HAP-1 (cell line): Measurements from ENCODE around the gene THADA.
A peak's percentile ranks its signal among the peaks of the same experiment; 100 is the strongest.

Source experiments
- DNase-seq, 2 experiments: peaks; one replicate each; pipeline ENCODE4 v3.0.0-alpha.2; 2016 to 2020; ENCODE audit warnings: low spot score in 2 of 2
- H3K27me3 ChIP-seq: fragments of 250-450 bp; sonication (Bioruptor Pico); 2 replicates; pipeline ENCODE4 v1.5.1; 2020; ENCODE audit warnings: low read depth, mild to moderate bottlenecking, moderate library complexity
- H3K36me3 ChIP-seq: fragments of 250-450 bp; sonication (Bioruptor Pico); replicated peaks from 2 replicates; pipeline ENCODE4 v1.5.1; 2020; ENCODE audit warnings: mild to moderate bottlenecking
- H3K4me1 ChIP-seq: fragments of 250-450 bp; sonication (Bioruptor Pico); 2 replicates; pipeline ENCODE4 v1.5.1; 2020; ENCODE audit warnings: mild to moderate bottlenecking
- H3K4me3 ChIP-seq: fragments of 250-450 bp; sonication (Bioruptor Pico); 2 replicates; pipeline ENCODE4 v1.5.1; 2020; ENCODE audit warnings: mild to moderate bottlenecking, moderate library complexity
- H3K9me3 ChIP-seq: fragments of 250-450 bp; sonication (Bioruptor Pico); 2 replicates; pipeline ENCODE4 v1.5.1; 2020; ENCODE audit warnings: mild to moderate bottlenecking, moderate library complexity
- in situ Hi-C: fragments of 300-500 bp; cut with MboI; formaldehyde crosslinking; loops from 3 replicates; pipeline ENCODE4 v1.14.3; 2020; ENCODE audit warnings: low sequenced_read_pairs, inconsistent platforms, mixed read lengths

THADA gene

DNA sequence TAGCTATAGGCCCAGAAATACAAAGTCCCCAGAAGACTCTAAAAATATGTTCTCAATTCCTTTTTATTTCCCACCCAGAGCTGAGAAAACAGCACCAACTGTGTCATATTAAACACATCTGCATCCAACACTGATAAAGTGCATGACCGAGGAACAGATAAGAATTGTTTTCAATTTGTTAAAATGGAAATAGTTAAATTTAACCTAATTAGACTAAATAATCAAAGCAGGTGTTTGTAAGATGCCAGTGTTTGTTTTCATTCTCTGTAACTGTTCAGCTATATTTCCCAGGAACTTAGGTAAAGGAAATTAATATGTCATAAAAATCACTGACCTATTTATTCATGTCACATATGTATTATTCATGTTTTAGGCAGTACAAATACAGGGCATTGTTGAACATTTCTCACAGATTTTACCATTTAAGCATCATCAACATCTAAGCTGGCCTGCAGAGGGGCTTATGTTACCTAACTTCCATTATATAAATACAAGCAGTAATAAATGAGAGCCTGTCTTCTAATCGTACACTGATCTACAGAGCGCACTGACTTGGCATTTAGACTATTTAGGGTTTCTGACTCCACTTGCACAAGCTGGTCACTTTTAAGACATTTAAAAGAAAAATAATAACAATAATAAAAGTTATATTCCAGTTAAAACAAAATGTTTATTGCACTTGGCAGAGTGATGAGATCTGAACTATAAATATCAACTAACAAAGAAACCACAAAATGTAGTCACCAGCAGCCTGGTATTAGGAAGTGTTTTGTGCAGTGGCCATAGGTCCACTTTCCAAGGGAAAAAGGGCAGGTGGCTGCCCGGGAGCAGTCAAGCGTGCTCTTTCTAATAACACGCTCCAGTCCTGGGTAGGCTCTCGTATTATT is 282.8 kb downstream of the THADA start:
- no peak for DNase-seq
- in situ Hi-C loops = loop anchor here (10.0 kb wide), 1 partner anchor 188 kb away; no protein-coding TSS in a partner anchor
- H3K4me3 ChIP-seq = no peak overlapping the region

DNA sequence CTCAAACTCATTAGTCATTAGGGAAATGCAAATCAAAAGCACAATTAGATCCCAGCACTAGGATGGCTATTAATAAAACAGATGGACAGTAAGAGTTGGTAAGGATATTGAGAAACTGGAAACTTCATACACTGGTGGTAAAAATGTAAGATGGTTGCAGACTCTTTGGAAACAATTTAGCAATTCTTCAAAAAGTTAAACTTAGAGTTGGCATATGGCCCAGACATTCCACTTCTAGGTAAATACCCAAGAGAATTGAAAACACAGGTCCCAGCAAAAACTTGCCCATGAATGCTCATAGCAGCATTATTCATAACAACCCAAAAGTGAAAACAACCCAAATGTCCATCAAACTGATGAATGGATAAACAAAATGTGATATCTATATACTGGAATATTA is 284.6 kb downstream of the THADA start:
- no peak overlapping the region for H3K4me3 ChIP-seq
- no peaks in the 10 kb centered on the region for H3K36me3 ChIP-seq
- in situ Hi-C loops = loop anchor here (10.0 kb wide), 1 partner anchor 186 kb away; no protein-coding TSS in a partner anchor
- no peaks in the 10 kb centered on the region for H3K9me3 ChIP-seq
- DNase-seq = no peak
- no peaks in the 10 kb centered on the region for H3K4me1 ChIP-seq
- no peaks in the 10 kb centered on the region for H3K27me3 ChIP-seq

More for the DNA sequence above, 282.8 kb downstream of the THADA start:
- Histone ChIP-seq H3K9me3 (no peaks in the 10 kb centered on the region), H3K4me1 (no peaks in the 10 kb centered on the region), H3K27me3 (no peaks in the 10 kb centered on the region), H3K36me3 (no peaks in the 10 kb centered on the region)

DNA sequence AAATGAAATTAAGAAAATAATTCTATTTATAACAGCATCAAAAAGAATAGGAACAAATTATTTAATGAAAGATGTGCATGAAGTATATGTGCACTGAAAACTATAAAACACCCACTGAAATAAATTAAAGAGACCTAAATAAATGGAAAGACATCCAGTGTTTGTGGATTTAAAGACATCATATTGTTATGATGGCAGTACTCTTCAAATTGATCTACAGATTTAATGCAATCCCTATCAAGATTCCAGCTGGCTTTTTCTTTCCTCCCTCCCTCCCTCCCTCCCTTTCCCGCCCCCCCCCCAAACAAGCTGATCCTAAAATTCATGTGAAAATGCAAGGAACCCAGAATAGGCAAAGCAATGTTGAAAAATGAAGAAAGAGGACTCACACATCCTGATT is 285.9 kb downstream of the THADA start:
- Histone ChIP-seq H3K4me1 (no peaks in the 10 kb centered on the region), H3K9me3 (no peaks in the 10 kb centered on the region), H3K4me3 (no peak overlapping the region), H3K27me3 (no peaks in the 10 kb centered on the region), H3K36me3 (no peaks in the 10 kb centered on the region)
- no peak for DNase-seq
- in situ Hi-C loops = loop anchor here (10.0 kb wide), 1 partner anchor 185 kb away; no protein-coding TSS in a partner anchor

DNA sequence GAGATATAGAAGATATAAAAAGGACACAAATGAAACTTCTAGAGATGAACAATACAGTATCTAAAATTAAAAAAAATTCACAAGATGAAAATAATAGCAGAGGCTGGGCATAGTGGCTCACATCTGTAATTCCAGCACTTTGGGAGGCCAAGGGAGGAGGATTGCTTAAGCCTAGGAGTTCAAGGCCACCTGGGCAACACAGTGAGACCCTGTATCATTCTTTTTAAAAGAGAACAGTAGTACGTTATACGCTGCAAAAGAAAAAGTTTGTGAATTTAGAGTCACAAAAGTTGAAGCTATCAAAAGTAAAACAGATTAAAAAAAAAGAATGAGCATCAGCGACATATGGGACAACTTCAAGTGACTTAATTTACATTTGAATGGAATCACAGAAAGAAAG is 287.9 kb downstream of the THADA start:
- Histone ChIP-seq H3K9me3 (no peaks in the 10 kb centered on the region), H3K36me3 (no peaks in the 10 kb centered on the region), H3K4me1 (no peaks in the 10 kb centered on the region), H3K27me3 (no peaks in the 10 kb centered on the region), H3K4me3 (no peak overlapping the region)
- in situ Hi-C loops = no loop called here
- no peak for DNase-seq

DNA sequence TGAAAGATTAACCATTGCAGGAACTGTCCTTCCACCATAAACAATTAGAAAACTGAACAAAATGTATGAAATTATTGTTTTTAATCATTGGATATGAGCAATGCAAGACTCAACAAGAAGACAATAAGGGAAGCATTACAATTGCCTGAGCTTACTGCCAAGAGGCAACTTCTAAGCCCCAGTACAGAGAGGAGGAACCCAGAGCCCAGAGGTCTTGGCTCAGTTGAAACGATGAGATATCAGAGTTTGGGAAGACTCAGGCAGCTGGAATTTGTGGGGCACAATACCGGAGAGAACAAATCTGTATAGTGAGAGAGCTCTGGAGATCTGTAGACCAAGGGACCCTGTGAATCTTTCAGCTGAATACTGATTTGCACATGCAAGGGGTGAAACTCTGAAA is 288.8 kb downstream of the THADA start:
- H3K4me3 ChIP-seq = no peak overlapping the region
- no peak for DNase-seq
- H3K36me3 ChIP-seq = no peaks in the 10 kb centered on the region
- no peaks in the 10 kb centered on the region for H3K4me1 ChIP-seq
- no peaks in the 10 kb centered on the region for H3K27me3 ChIP-seq
- H3K9me3 ChIP-seq = no peaks in the 10 kb centered on the region
- in situ Hi-C loops = no loop called here

DNA sequence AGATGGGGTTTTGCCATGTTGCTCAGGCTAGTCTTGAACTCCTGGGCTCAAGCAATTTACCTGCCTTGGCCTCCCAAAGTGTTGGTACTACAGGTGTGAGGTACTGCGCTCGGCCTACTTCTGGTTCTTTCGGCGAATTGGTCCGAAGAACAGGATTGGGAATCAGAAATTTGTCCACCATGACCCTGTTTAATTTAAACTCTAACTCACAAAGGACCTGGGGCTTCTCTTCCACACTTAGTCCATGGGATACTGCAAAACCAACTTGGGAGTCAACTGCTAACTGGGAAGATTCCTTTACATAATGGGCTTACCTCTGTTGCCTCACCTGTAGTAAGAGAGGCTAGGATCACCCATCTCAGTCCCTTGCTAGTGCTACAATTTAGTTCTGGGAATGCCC is 289.6 kb downstream of the THADA start:
- Histone ChIP-seq H3K27me3 (no peaks in the 10 kb centered on the region), H3K36me3 (no peaks in the 10 kb centered on the region), H3K9me3 (no peaks in the 10 kb centered on the region), H3K4me3 (no peak overlapping the region), H3K4me1 (no peaks in the 10 kb centered on the region)
- DNase-seq = no peak
- in situ Hi-C loops = no loop called here

DNA sequence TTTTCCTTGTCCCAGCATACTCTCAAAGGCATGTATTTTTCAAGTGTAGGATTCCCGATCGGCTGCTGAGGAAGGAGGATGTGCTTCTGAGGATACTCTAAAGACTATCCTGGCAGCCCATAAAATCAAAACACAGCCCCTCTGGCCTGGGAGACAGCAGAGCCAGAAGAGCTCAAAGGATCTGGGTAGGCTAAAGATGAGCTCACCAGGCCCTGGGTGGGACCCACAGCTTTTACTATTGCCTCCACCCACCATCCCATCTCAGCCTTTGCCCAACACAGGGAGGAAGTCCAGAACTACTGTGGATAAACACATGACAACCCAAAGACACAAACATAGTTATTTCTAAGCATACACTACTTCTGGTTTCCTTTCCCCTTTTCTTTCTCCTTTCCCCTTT is 290.3 kb downstream of the THADA start:
- DNase-seq = no peak

DNA sequence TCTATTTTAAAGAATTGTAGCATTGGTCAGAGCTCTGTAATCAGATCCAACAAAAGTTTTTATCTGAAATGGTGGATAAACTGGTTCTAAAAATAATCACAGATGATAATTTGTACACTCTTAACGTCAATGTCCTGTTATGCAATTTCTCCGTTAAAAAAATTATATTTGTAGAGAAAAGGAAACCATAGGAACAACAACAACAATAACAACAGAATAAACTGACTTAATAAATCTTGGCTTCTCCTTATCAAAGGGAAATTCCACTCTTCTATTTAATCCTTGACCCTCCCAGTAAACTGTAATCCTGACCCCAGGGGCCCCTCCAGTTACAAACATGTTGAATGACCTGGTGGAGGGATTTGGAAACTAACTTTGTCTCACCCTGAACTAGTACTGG is 290.8 kb downstream of the THADA start:
- Histone ChIP-seq H3K36me3 (no peaks in the 10 kb centered on the region), H3K27me3 (no peaks in the 10 kb centered on the region), H3K9me3 (no peaks in the 10 kb centered on the region), H3K4me1 (no peaks in the 10 kb centered on the region), H3K4me3 (no peak overlapping the region)
- peak; percentile 15 to 16 for DNase-seq
- in situ Hi-C loops = no loop called here

More for the DNA sequence above, 290.3 kb downstream of the THADA start:
- in situ Hi-C loops = no loop called here
- H3K27me3 ChIP-seq = no peaks in the 10 kb centered on the region
- no peaks in the 10 kb centered on the region for H3K36me3 ChIP-seq
- no peaks in the 10 kb centered on the region for H3K4me1 ChIP-seq
- H3K9me3 ChIP-seq = no peaks in the 10 kb centered on the region
- no peak overlapping the region for H3K4me3 ChIP-seq

DNA sequence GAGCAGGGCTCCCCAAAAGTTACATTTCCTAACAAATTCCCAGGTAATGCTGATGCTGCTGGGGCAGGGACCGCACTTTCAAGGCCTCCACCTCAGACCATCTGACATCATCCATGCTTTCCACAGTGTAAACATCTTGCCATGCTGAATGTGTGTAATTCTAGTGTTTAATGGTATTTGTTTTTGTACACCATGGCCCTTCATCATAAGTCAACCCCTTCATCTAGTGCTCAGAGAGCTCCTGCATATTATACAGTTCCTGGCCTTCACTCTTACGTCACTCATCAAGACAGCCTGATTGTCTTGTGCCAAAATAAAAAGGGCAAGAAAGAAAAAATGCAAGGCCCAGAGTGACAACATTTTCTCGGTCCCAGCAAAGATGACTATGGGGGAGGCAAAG is 291.9 kb downstream of the THADA start:
- in situ Hi-C loops = no loop called here
- no peak for DNase-seq
- no peaks in the 10 kb centered on the region for H3K4me1 ChIP-seq
- no peaks in the 10 kb centered on the region for H3K36me3 ChIP-seq
- H3K4me3 ChIP-seq = no peak overlapping the region
- no peaks in the 10 kb centered on the region for H3K27me3 ChIP-seq
- H3K9me3 ChIP-seq = no peaks in the 10 kb centered on the region

DNA sequence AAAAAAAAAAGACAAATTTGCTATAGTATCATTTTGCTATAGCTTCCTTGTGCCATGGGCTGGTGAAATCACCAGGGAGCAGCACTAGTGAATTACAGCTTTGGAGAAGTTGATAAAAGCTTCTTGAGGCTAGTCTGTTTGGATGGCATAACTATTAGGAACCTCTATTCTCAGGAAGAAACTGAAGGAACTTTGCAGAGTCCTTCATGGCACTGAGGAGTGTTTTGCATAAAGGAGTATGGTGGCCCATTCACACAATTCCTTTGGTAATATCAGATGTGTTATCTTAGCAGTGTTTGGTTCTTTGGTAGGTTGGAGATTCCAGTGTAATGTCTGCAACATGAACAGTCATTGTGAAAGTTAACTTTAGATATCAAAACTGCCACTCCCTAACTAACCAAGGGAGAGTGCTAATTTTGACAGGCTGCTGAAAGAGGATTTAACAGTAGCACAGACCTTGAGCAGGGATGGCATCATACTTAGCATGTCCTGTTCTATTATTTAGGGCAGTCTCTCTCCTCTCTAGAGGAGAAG is 292.8 kb downstream of the THADA start:
- in situ Hi-C loops = no loop called here
- Histone ChIP-seq H3K4me1 (no peaks in the 10 kb centered on the region), H3K27me3 (no peaks in the 10 kb centered on the region), H3K9me3 (no peaks in the 10 kb centered on the region), H3K4me3 (no peak overlapping the region), H3K36me3 (no peaks in the 10 kb centered on the region)
- no peak for DNase-seq

DNA sequence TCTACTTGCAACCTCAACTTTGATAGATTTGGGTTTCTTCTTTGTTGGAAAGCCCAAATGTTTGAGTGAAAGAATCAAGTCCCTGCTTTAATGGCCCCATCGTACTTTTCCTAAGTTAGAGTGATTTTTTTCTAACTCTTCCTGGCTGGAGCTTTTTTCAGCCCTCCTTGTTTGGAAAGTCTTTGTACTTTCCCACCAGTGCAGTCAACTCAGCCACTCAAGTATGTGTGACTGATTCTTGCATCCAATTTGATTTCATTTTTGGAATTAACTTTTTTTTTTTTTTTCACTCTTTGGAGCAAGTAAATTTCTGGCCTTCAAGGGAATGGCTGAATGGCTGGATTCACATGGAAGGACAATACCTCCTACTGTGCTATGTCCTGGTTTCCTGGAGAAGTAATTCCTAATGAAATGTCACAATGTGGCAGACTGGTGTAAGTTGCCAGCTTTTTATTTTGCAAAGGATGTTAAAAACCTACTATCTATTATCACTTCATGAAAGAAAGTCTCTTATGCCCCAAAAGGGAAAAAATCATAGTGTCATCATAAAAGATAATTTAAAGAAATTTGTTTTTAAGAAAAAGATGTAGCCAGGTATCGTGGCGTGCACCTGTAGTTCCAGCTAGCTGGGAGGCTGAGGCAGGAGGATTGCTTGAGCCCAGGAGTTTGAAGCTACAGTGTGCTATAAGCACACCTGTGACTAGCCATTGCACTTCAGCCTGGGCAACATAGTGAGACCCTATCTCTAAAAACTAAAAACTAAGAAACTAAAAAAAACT is 293.5 kb downstream of the THADA start:
- Histone ChIP-seq H3K4me3 (no peak overlapping the region), H3K4me1 (no peaks in the 10 kb centered on the region), H3K27me3 (no peaks in the 10 kb centered on the region), H3K36me3 (no peaks in the 10 kb centered on the region), H3K9me3 (no peaks in the 10 kb centered on the region)
- in situ Hi-C loops = no loop called here
- DNase-seq = no peak

DNA sequence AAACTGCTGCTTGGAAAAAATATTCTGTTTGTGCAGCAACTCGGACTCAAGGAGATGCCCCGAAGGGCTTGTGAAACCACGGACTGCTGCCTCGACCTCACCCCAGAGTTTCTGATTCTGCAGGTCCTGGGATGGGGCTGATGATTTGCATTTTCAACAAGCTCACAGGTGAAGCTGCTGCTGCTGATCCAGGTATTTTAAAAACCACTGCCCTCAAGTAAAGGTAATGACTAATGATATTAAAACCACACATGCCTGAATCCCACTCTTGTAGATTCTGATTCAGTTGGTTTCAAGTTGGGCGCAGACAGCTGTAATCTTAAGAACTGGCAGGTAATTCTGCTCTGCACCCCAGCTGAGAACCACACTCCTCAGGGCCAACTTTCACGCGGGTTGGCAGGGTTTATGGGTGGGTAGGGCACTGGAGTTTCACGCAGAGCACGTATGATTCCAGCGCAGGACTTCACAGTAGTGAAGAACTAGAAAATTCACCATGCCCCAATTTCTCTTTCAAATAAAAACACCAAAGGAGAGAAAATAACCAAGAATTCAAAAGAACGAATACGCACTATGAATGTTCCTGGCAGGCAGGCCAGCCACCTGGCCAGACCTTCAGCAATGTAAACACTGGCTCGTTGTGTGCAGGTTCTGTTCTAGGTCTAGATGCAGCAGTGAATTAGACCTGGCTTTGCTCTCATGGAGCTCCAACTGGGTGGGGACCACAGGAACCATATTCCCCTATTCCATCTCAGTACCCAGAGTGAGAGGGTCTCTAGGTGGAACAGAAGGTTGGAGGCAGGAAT is 294.9 kb downstream of the THADA start:
- in situ Hi-C loops = no loop called here
- H3K27me3 ChIP-seq = no peaks in the 10 kb centered on the region
- no peak for DNase-seq
- no peaks in the 10 kb centered on the region for H3K4me1 ChIP-seq
- H3K4me3 ChIP-seq = no peak overlapping the region
- H3K36me3 ChIP-seq = no peaks in the 10 kb centered on the region
- no peaks in the 10 kb centered on the region for H3K9me3 ChIP-seq

DNA sequence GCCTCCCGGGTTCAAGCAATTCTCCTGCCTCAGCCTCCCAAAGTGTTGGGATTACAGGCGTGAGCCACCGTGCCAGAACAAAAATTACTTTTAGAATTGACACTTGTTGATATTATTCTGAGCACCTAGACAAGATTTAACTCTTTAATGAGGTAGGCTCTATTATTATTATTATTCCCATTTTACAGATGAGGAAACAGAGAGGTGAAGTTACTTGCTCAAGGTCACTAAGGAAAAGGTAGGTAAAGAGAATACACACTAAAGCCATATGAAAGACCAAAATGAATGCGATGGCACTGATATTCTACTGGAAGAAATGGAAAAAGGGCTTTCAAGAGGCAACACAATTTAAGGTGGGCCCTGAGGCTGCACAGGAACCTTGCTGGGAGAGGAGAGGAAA is 295.6 kb downstream of the THADA start:
- in situ Hi-C loops = no loop called here
- Histone ChIP-seq H3K4me3 (no peak overlapping the region), H3K27me3 (no peaks in the 10 kb centered on the region), H3K36me3 (no peaks in the 10 kb centered on the region), H3K9me3 (no peaks in the 10 kb centered on the region), H3K4me1 (no peaks in the 10 kb centered on the region)
- no peak for DNase-seq
